ENCODE results near the gene THAP12. TPM values are rescaled to one million over a fixed set of nuclear protein-coding genes. Genes with fewer than 3 reads are reported as not detected.

THAP12 gene
- total RNA-seq, 1 experiment from 2014 or later: 42.5 TPM

DNA sequence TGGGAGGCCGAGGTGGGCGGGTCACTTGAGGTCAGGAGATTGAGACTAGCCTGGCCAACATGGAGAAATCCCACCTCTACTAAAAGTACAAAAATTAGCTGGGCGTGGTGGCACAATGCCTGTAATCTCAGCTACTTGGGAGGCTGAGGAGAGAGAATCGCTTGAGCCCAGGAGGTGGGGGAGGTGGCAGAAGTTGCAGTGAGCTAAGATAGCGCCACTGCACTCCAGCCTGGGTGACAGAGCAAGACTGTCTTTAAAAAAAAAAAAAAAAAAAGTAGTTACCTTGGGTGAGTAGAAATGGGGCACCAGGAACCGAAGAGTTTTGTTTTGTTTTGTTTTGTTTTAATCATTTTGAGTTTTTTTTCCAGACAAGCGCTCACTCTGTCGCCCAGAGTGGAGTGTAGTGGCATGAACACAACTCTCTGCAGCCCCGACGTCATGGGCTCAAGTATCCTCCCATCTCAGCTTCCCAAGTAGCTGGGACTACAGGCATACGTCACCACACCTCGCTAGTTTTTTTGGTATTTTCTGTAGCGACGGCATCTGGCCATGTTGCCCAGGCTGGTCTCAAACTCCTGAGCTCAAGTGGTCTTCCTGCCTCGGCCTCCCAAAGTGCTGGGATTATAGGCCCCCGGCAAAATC is 15.8 kb downstream of the THAP12 start:
- TF ChIP-seq, protein P1, sequence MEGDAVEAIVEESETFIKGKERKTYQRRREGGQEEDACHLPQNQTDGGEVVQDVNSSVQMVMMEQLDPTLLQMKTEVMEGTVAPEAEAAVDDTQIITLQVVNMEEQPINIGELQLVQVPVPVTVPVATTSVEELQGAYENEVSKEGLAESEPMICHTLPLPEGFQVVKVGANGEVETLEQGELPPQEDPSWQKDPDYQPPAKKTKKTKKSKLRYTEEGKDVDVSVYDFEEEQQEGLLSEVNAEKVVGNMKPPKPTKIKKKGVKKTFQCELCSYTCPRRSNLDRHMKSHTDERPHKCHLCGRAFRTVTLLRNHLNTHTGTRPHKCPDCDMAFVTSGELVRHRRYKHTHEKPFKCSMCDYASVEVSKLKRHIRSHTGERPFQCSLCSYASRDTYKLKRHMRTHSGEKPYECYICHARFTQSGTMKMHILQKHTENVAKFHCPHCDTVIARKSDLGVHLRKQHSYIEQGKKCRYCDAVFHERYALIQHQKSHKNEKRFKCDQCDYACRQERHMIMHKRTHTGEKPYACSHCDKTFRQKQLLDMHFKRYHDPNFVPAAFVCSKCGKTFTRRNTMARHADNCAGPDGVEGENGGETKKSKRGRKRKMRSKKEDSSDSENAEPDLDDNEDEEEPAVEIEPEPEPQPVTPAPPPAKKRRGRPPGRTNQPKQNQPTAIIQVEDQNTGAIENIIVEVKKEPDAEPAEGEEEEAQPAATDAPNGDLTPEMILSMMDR (conservative IDR thresholded peaks at IDR 0.05): no peak
- Histone ChIP-seq H2AFZ (ENCODE audit: low read length) (no peak overlapping the region), H2BK20ac (ENCODE audit: low read depth, low read length, poor library complexity, severe bottlenecking) (no peak overlapping the region), H4K8ac (replicated peaks; ENCODE audit: insufficient read length, low read depth, low read length) (no peak overlapping the region), H3K14ac (ENCODE audit: insufficient read depth, low read length) (no peak overlapping the region), H3K79me1 (ENCODE audit: insufficient read depth, low read depth, low read length, poor library complexity, severe bottlenecking) (peaks cover 2% of the 10 kb centered on the region), H3K4me1 (ENCODE audit: insufficient read depth, low read length) (no peaks in the 10 kb centered on the region; the same call in 1 of the 2 replicates), H3K4ac (ENCODE audit: low read depth, low read length) (no peak overlapping the region), H3K56ac (ENCODE audit: insufficient read length, low read depth, low read length) (no peak overlapping the region), H2BK120ac (ENCODE audit: low read depth, low read length, poor library complexity, severe bottlenecking) (no peak overlapping the region), H3T11ph (ENCODE audit: low read length) (no peak overlapping the region), H2BK12ac (ENCODE audit: insufficient read length, low read depth, low read length) (no peak overlapping the region), H4K5ac (ENCODE audit: insufficient read length, low read depth, low read length) (no peak overlapping the region), H3K4me2 (ENCODE audit: insufficient read depth, insufficient read length, low read length) (no peak overlapping the region), H3K27ac (ENCODE audit: insufficient read length, low read depth, low read length) (no peak overlapping the region), H2BK15ac (ENCODE audit: low read depth, low read length) (no peak overlapping the region), H3K9ac (ENCODE audit: extremely low read depth, insufficient read length, low read length) (no peak overlapping the region), H3K23ac (ENCODE audit: insufficient read length, low read depth, low read length) (no peak overlapping the region), H3K9me3 (ENCODE audit: control insufficient read depth, low read depth, low read length) (no peaks in the 10 kb centered on the region), H3K18ac (ENCODE audit: insufficient read length, low read depth, low read length) (no peak overlapping the region), H3K27me3 (ENCODE audit: insufficient read depth, low read length) (no peaks in the 10 kb centered on the region), H2BK5ac (ENCODE audit: insufficient read length, low read length) (no peak overlapping the region), H3K79me2 (ENCODE audit: insufficient read depth, low read length) (peaks cover 6% of the 10 kb centered on the region; the same call in 1 of the 2 replicates), H2AK5ac (ENCODE audit: insufficient read length, low read length) (no peak overlapping the region), H4K20me1 (ENCODE audit: control insufficient read depth, insufficient read depth, insufficient read length) (no peaks in the 10 kb centered on the region), H3K23me2 (ENCODE audit: insufficient read length, low read depth, low read length, poor library complexity, severe bottlenecking) (no peaks in the 10 kb centered on the region), H4K91ac (ENCODE audit: insufficient read length, low read depth, low read length) (no peak overlapping the region)
- peaks cover 4 to 7% of the 10 kb centered on the region in 2 experiments; a peak in 2 of 4 replicates for H3K4me1 Mint-ChIP-seq
- H3K27ac Mint-ChIP-seq: peak overlapping the region in 1 of 3 experiments; percentile 72; a peak in 1 of 7 replicates
- H3K36me3 Mint-ChIP-seq (ENCODE audit: insufficient read depth in 1 of 3, low read depth in 3 of 3): peaks cover 9 to 14% (median 10%) of the 10 kb centered on the region in 3 experiments; a peak in 5 of 7 replicates
- H3K27me3 Mint-ChIP-seq (ENCODE audit: low read depth): no peaks in the 10 kb centered on the region
- no peaks in the 10 kb centered on the region for H3K9me3 Mint-ChIP-seq
- whole genome bisulfite sequencing (ENCODE audit: extremely low coverage, insufficient read length, low lambda C conversion rate): no CpG with 5 or more reads among the region's 16 CpGs
- no peak for DNase-seq
- no peak overlapping the region for H3K4me3 Mint-ChIP-seq
